Gastrocnemius medialis (tissue), 4 donors: ENCODE results near the gene AHI1. TPM values are rescaled to one million over a fixed set of nuclear protein-coding genes. Genes with fewer than 3 reads are reported as not detected.

Experiments used
- ATAC-seq, 2 donors: fragments of 150-250 bp; one replicate each; pipeline ENCODE4 v1.9.1; 2016
- DNase-seq, 2 donors: peaks; one replicate each; pipeline ENCODE4 v3.0.0-alpha.2; 2019
- H3K27ac ChIP-seq, 4 donors: fragments of 200-600 bp; sonication (generic); 1 replicate in 1 of 4; 2 replicates in 3 of 4; pipeline ENCODE4 v1.5.1; 2016 to 2018; ENCODE audit warnings: mild to moderate bottlenecking in 2 of 4, moderate library complexity in 1 of 4
- H3K27me3 ChIP-seq, 3 donors: fragments of 200-600 bp; sonication (generic) in 2 of 3; 1 replicate in 1 of 3; 2 replicates in 2 of 3; pipeline versions ENCODE4 v1.5.1 to v1.6.0; 2016 to 2019; ENCODE audit warnings: mild to moderate bottlenecking in 1 of 3, moderate library complexity in 1 of 3
- H3K36me3 ChIP-seq, 2 donors: fragments of 200-600 bp; sonication (generic) in 1 of 2; one replicate each; pipeline ENCODE4 v1.5.1; 2017 to 2018
- H3K4me1 ChIP-seq, 2 donors: fragments of 200-600 bp; sonication (generic) in 1 of 2; one replicate each; pipeline ENCODE4 v1.5.1; 2016 to 2017; ENCODE audit warnings: mild to moderate bottlenecking in 2 of 2
- H3K4me3 ChIP-seq, 4 donors: fragments of 200-600 bp; sonication (generic) in 3 of 4; 1 replicate in 1 of 4; 2 replicates in 3 of 4; pipeline ENCODE4 v1.5.1; 2016 to 2019; ENCODE audit warnings: mild to moderate bottlenecking in 2 of 4
- H3K9me3 ChIP-seq, 3 donors: fragments of 200-600 bp; sonication (generic) in 2 of 3; 1 replicate in 1 of 3; 2 replicates in 2 of 3; pipeline ENCODE4 v1.5.1; 2016 to 2019
- CTCF ChIP-seq, 5 experiments: fragments of 450-650 bp in 3 of 5; fragments of 200-600 bp in 2 of 5; sonication (generic) in 2 of 5; IDR thresholded peaks in 4 of 5; conservative IDR thresholded peaks in 1 of 5; 1 replicate in 4 of 5; 2 replicates in 1 of 5; pipeline ENCODE4 v1.5.1; 2016 to 2019; ENCODE audit warnings: antibody characterized with exemption in 5 of 5, mild to moderate bottlenecking in 3 of 5, moderate library complexity in 3 of 5
- POLR2A ChIP-seq, 2 donors: fragments of 450-650 bp; IDR thresholded peaks; one replicate each; pipeline ENCODE4 v1.6.1; 2017; ENCODE audit warnings: antibody characterized with exemption in 2 of 2, mild to moderate bottlenecking in 2 of 2, moderate library complexity in 2 of 2
- in situ Hi-C, 4 donors: fragments of 200-750 bp; cut with MboI; loops; one replicate each; pipeline versions ENCODE4 v1.15.0 to v1.8.0; 2017; ENCODE audit warnings: low sequenced_read_pairs in 4 of 4
- intact Hi-C: fragments of 100-400 bp; cut with DNase I; formaldehyde crosslinking; loops from one replicate; pipeline ENCODE4 v1.15.1; 2023; ENCODE audit warnings: low total_unique reads
- total RNA-seq, 4 donors: library from RNA; depleted of rRNA; stranded (reverse); fragments of >200 nt; gene quantifications; one replicate each; pipeline versions ENCODE4 v1.1.0 to v1.2.3, GENCODE V29; 2016

Gene AHI1
- total RNA-seq, 4 donors from 2014 or later: 3.5 to 16.8 (median 8.2) TPM

GRCh38 chr6:135419162-135419561 lies 78.4 kb downstream of the AHI1 start:
- Histone ChIP-seq H3K9me3 (no peaks in the 10 kb centered on the region), H3K4me1 (no peaks in the 10 kb centered on the region), H3K27ac (no peak overlapping the region), H3K27me3 (no peaks in the 10 kb centered on the region), H3K36me3 (no peaks in the 10 kb centered on the region), H3K4me3 (no peak overlapping the region)
- DNase-seq: no peak
- TF ChIP-seq CTCF (IDR thresholded peaks at IDR 0.05 in 4 of 5, conservative IDR thresholded peaks at IDR 0.05 in 1 of 5): no peak
- no peak for TF ChIP-seq POLR2A (IDR thresholded peaks at IDR 0.05)
- intact Hi-C loops (no loop called here), in situ Hi-C loops (no loop called here)
- ATAC-seq: no peak

- no peaks in the 10 kb centered on the region for H3K36me3 ChIP-seq
- H3K4me3 ChIP-seq: no peak overlapping the region
- in situ Hi-C loops (no loop called here), intact Hi-C loops (no loop called here)
- no peaks in the 10 kb centered on the region for H3K9me3 ChIP-seq
- ATAC-seq: no peak
- DNase-seq: no peak
- TF ChIP-seq CTCF (IDR thresholded peaks at IDR 0.05 in 4 of 5, conservative IDR thresholded peaks at IDR 0.05 in 1 of 5) (no peak), POLR2A (IDR thresholded peaks at IDR 0.05) (no peak)
- H3K27me3 ChIP-seq: no peaks in the 10 kb centered on the region
- H3K27ac ChIP-seq: no peak overlapping the region
- no peaks in the 10 kb centered on the region for H3K4me1 ChIP-seq
These were observed 79.3 kb downstream of the AHI1 start for GRCh38 chr6:135418040-135418760.

GRCh38 chr6:135412761-135413160 lies 84.8 kb downstream of the AHI1 start:
- TF ChIP-seq POLR2A (IDR thresholded peaks at IDR 0.05): no peak
- TF ChIP-seq CTCF (IDR thresholded peaks at IDR 0.05 in 4 of 5, conservative IDR thresholded peaks at IDR 0.05 in 1 of 5): no peak
- no peak for ATAC-seq
- H3K4me1 ChIP-seq: no peaks in the 10 kb centered on the region
- no peaks in the 10 kb centered on the region for H3K36me3 ChIP-seq
- no peak for DNase-seq
- in situ Hi-C loops: no loop called here
- H3K9me3 ChIP-seq: no peaks in the 10 kb centered on the region
- intact Hi-C loops: no loop called here
- no peak overlapping the region for H3K27ac ChIP-seq
- no peak overlapping the region for H3K4me3 ChIP-seq
- no peaks in the 10 kb centered on the region for H3K27me3 ChIP-seq

GRCh38 chr6:135411849-135412248 lies 85.7 kb downstream of the AHI1 start:
- H3K27me3 ChIP-seq: no peaks in the 10 kb centered on the region
- no peak for DNase-seq
- H3K9me3 ChIP-seq: no peaks in the 10 kb centered on the region
- no peak for ATAC-seq
- in situ Hi-C loops (no loop called here), intact Hi-C loops (no loop called here)
- H3K36me3 ChIP-seq: no peaks in the 10 kb centered on the region
- TF ChIP-seq CTCF (IDR thresholded peaks at IDR 0.05 in 4 of 5, conservative IDR thresholded peaks at IDR 0.05 in 1 of 5) (no peak), POLR2A (IDR thresholded peaks at IDR 0.05) (no peak)
- H3K4me3 ChIP-seq: no peak overlapping the region
- no peak overlapping the region for H3K27ac ChIP-seq
- no peaks in the 10 kb centered on the region for H3K4me1 ChIP-seq

- no peak overlapping the region for H3K4me3 ChIP-seq
- intact Hi-C loops (no loop called here), in situ Hi-C loops (no loop called here)
- no peaks in the 10 kb centered on the region for H3K27me3 ChIP-seq
- ATAC-seq (no peak), DNase-seq (no peak)
- no peaks in the 10 kb centered on the region for H3K4me1 ChIP-seq
- TF ChIP-seq POLR2A (IDR thresholded peaks at IDR 0.05) (no peak), CTCF (IDR thresholded peaks at IDR 0.05 in 4 of 5, conservative IDR thresholded peaks at IDR 0.05 in 1 of 5) (no peak)
- H3K36me3 ChIP-seq: peaks cover 0 to 3% of the 10 kb centered on the region in 2 donors
- no peak overlapping the region for H3K27ac ChIP-seq
- no peaks in the 10 kb centered on the region for H3K9me3 ChIP-seq
These were observed 86.2 kb downstream of the AHI1 start for GRCh38 chr6:135411339-135411738.
